Measurements from ENCODE around the gene HPD.

Gene HPD

DNA sequence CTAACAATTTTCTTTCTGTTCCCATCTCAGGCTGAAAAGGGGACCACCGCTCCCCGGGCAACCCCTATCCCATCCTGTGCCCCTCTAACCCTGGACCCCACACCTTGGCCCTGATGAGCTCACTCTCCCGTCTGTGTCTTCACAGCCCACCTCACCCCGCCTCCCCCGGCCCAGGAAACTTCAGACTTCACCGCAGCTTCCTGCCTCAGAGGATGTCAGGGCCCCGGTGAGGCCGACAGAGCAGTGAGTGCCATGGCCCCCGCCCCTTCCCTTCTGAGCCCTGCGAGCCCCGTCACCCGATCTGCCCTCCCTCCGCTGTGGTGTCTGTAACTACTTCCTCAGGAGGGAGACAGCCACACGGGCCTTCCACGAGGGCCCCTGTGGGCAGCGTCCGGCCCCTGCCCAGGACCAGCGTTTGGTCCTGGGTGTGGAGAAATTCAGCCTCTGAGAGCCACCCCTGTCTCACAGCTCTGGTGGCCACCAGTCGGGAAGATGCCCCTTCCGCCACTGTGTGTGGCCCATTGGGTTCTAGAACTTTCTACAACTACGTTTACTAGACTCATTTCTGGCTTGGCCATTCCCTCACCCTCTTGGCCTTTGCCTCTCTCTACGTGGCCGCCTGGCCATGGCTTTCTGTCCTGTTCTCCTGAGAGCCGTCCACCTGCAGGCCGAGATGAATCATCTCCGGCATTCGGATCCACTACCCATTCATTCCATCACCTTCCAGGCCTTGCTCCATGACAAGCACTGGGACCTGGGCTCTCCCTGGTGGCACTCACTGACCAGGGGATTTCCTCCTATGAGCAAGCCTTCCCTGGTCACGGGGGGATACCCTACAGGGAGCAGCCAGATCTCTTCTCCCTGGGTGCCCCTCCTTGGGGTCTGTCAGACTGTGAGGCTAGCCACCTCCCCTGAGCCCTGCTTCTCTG lies 68.6 kb downstream of the HPD start:
- Histone ChIP-seq H4K20me1 (ENCODE audit: insufficient read depth) (no peaks in the 10 kb centered on the region), H3K4me1 (ENCODE audit: low read depth, poor library complexity, severe bottlenecking) (peaks cover 12% of the 10 kb centered on the region), H3K27me3 (ENCODE audit: insufficient read depth, low read depth) (no peaks in the 10 kb centered on the region), H3K27ac (no peak overlapping the region), H3K4me3 (IDR thresholded peaks at IDR 0.05; ENCODE audit: insufficient read depth, low read depth, low read length) (no peak overlapping the region), H3K36me3 (ENCODE audit: insufficient read depth) (no peaks in the 10 kb centered on the region), H2AFZ (ENCODE audit: low read depth) (no peak overlapping the region), H3K9ac (no peak overlapping the region), H3K4me2 (no peak overlapping the region), H3K79me2 (ENCODE audit: insufficient read depth, low read depth) (no peaks in the 10 kb centered on the region)
- TF ChIP-seq, protein P1, sequence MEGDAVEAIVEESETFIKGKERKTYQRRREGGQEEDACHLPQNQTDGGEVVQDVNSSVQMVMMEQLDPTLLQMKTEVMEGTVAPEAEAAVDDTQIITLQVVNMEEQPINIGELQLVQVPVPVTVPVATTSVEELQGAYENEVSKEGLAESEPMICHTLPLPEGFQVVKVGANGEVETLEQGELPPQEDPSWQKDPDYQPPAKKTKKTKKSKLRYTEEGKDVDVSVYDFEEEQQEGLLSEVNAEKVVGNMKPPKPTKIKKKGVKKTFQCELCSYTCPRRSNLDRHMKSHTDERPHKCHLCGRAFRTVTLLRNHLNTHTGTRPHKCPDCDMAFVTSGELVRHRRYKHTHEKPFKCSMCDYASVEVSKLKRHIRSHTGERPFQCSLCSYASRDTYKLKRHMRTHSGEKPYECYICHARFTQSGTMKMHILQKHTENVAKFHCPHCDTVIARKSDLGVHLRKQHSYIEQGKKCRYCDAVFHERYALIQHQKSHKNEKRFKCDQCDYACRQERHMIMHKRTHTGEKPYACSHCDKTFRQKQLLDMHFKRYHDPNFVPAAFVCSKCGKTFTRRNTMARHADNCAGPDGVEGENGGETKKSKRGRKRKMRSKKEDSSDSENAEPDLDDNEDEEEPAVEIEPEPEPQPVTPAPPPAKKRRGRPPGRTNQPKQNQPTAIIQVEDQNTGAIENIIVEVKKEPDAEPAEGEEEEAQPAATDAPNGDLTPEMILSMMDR (conservative IDR thresholded peaks at IDR 0.05; ENCODE audit: low read depth, low read length): no peak
